UCSD-AML1 (cell line): ENCODE data around the gene SIT1.
A peak's percentile ranks its signal among the peaks of the same experiment; 100 is the strongest.

ENCODE experiments used
- DNase-seq: peaks from one replicate; lab custom pipeline; 2025; ENCODE audit not compliant: unreplicated experiment; lab: John Stamatoyannopoulos, UW

SIT1 gene

GRCh38 chr9:35650341-35651158, at the start of gene SIT1:
Gene SIT1, minus strand, starts transcription at chr9:35650931. Its CDS starts 78 bp downstream, at chr9:35650853.
- no peak for DNase-seq

- no peak for DNase-seq
Observed at GRCh38 chr9:35700031-35700430, 49.3 kb upstream of the SIT1 start.

GRCh38 chr9:35698231-35698630, 47.5 kb upstream of the SIT1 start:
- DNase-seq, result no peak

GRCh38 chr9:35697486-35697885, 46.8 kb upstream of the SIT1 start:
- DNase-seq, result no peak

- DNase-seq, result peak; percentile 52
Observed at GRCh38 chr9:35696520-35697215, 45.9 kb upstream of the SIT1 start.

GRCh38 chr9:35695943-35696401, 45.2 kb upstream of the SIT1 start:
- DNase-seq, result no peak

- DNase-seq, result no peak
Observed at GRCh38 chr9:35691757-35692301, 41.1 kb upstream of the SIT1 start.

GRCh38 chr9:35691334-35691650, 40.6 kb upstream of the SIT1 start:
- DNase-seq, result no peak

GRCh38 chr9:35690614-35691333, 40.0 kb upstream of the SIT1 start:
- peak; percentile 64 for DNase-seq

- DNase-seq, result no peak
Observed at GRCh38 chr9:35690294-35690613, 39.5 kb upstream of the SIT1 start.

GRCh38 chr9:35689542-35690293, 39.0 kb upstream of the SIT1 start, which contains the start of gene TPM2:
Gene TPM2, minus strand, starts transcription at chr9:35689925. Its CDS starts 108 bp downstream, at chr9:35689817.
- DNase-seq, result no peak

GRCh38 chr9:35688558-35689541, 38.1 kb upstream of the SIT1 start:
- no peak for DNase-seq

- DNase-seq, result no peak
Observed at GRCh38 chr9:35687972-35688557, 37.3 kb upstream of the SIT1 start.

- no peak for DNase-seq
Observed at GRCh38 chr9:35687306-35687705, 36.6 kb upstream of the SIT1 start.

- no peak for DNase-seq
Observed at GRCh38 chr9:35686222-35687203, 35.8 kb upstream of the SIT1 start.

GRCh38 chr9:35685506-35685905, 34.8 kb upstream of the SIT1 start:
- no peak for DNase-seq

GRCh38 chr9:35684921-35685320, 34.2 kb upstream of the SIT1 start:
- DNase-seq, result no peak

- DNase-seq, result no peak
Observed at GRCh38 chr9:35683323-35683722, 32.6 kb upstream of the SIT1 start.
